ENCODE data around the gene BTN2A1. TPM values are rescaled to one million over a fixed set of nuclear protein-coding genes. Genes with fewer than 3 reads are reported as not detected.

The BTN2A1 gene
- total RNA-seq, result 10.7 and 13.5 TPM in 2 replicates

DNA sequence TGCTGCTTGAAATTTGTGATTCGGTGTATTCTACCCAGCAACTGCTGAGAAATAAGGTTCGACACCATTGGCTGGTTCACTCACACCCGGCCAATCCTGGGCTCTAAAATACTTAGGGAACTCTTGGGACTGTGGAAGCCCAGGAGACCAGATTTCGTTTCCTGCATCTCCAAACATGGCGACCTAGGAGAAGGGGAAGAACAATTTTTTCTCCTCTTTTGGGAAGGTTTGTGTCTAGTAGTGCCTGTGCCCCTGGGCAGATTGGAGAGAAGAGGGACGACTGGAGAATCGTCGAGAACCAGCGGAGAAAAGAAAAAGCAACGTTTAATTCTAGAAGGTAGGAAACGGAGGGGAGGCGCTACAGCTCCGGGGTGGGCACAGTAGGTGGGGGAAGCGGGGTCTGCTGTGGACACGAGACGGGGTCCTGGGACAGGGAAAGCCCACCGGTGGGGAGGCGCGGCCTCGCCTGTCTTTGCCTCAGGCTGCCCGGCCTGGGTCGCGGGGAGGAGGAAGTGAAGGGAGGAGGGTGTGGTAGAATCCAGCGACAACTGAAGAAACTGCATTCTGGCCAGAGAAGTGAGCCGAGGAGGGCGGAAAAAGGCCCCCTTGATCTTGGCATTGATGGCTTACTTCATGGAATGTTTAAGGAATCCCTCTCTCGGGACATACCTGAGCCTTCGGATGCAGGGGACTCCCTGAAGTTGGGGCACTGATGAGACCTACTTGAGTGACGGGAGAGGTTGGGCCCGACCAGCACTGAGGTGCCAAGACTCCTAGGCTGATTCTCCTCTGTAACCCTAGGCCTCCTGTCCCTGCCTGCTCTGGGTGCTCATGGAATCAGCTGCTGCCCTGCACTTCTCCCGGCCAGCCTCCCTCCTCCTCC lies at the start of gene BTN2A1:
Gene BTN2A1, plus strand, starts transcription at position 150 of the 883 bp plus-strand sequence. Its CDS starts 682 bp downstream, at position 832.

DNA sequence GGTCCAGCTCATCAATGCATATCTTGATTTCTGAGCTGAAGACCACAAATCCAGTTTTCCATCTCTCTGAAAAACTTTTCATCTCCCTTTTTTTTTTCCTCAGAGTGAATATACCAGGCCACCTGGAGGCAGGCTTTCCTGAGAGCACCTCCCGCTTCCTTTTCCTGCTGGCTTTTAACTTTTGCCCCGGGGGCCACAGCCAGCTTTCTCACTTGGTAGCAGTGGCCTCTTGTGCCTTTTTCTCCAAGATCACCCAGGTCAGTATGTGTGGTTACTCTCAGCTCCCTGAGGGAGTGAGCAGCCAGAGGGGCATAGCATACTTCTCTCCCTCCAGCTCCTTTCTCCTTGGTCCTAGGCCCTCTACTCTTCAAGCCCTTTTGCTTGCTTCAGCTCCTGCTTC lies 42.3 kb downstream of the BTN2A1 start, which contains the start of gene BTN1A1:
Gene BTN1A1, plus strand, starts transcription at position 202 of the 400 bp plus-strand sequence. CDS start 984 bp downstream, outside the sequence.

Small RNA genes lying within 50 kb of the gene (small RNA-seq; reads per million reads assigned to genes)
- not detected for gene RNU6-502P

Other genes starting within 250 kb of the BTN2A1 start
- 19.8 and 22.1 TPM in 2 replicates for gene BTN3A2, start 92.8 kb upstream of the BTN2A1 start, total RNA-seq
- gene BTN2A2, start 74.8 kb upstream of the BTN2A1 start, total RNA-seq, result 5.9 and 8.1 TPM in 2 replicates
- gene BTN3A1, start 55.7 kb upstream of the BTN2A1 start, total RNA-seq, result 11.4 and 15.1 TPM in 2 replicates
- gene BTN3A3, start 17.5 kb upstream of the BTN2A1 start, total RNA-seq, result 21.7 and 26.6 TPM in 2 replicates
- gene BTN1A1, start 42.3 kb downstream of the BTN2A1 start, total RNA-seq, result under 0.01 and 0.20 TPM in 2 replicates
- gene HMGN4, start 80.4 kb downstream of the BTN2A1 start, total RNA-seq, result 74.5 and 77.9 TPM in 2 replicates
- gene ABT1, start 139.0 kb downstream of the BTN2A1 start, total RNA-seq, result 9.9 and 12.9 TPM in 2 replicates
- 10.3 and 12.7 TPM in 2 replicates for gene ZNF322, start 201.8 kb downstream of the BTN2A1 start, total RNA-seq